IMR-90 (cell line): ENCODE measurements around the gene GAS7. TPM values are rescaled to one million over a fixed set of nuclear protein-coding genes. Genes with fewer than 3 reads are reported as not detected.
A peak's percentile ranks its signal among the peaks of the same experiment; 100 is the strongest.

ENCODE experiments used
- ATAC-seq: fragments of 200-7000 bp; cut with Tn5 transposase; 2 replicates; pipeline ENCODE4 v1.9.1; 2020; ENCODE audit warnings: low read depth, mild to moderate bottlenecking, moderate library complexity
- BruUV-seq: library from RNA; stranded (reverse); fragments of 400-500 nt; replicated peaks from 2 replicates; lab custom pipeline; 2021; lab: Mats Ljungman, UMichigan
- CTCF ChIA-PET: fragments of 300-600 bp; formaldehyde crosslinking; extraction: SDS; loops from one replicate; lab custom pipeline; 2021; ENCODE audit warnings: antibody characterized with exemption; lab: Yijun Ruan, JAX
- POLR2A ChIA-PET: fragments of 300-600 bp; sonication (Branson Sonifier 250); formaldehyde crosslinking; loops from one replicate; lab custom pipeline; 2022; ENCODE audit warnings: antibody characterized with exemption; ENCODE audit not compliant: unreplicated experiment; lab: Charles Lee
- DNase-seq: peaks from one replicate; pipeline ENCODE4 v3.0.0; 2013
- H2AFZ ChIP-seq: replicated peaks from 2 replicates; pipeline ENCODE3; 2013; ENCODE audit warnings: low read length, mild to moderate bottlenecking; ENCODE audit not compliant: poor library complexity
- H2AK5ac ChIP-seq: 2 replicates; pipeline ENCODE4 v1.6.1; 2013; ENCODE audit warnings: low read depth, low read length, inconsistent platforms
- H2AK9ac ChIP-seq: replicated peaks from 2 replicates; pipeline ENCODE3; 2013; ENCODE audit warnings: mild to moderate bottlenecking, low read depth, low read length, moderate library complexity; ENCODE audit not compliant: poor library complexity
- H2BK120ac ChIP-seq: 2 replicates; pipeline ENCODE4 v1.6.1; 2013; ENCODE audit warnings: low read depth, low read length, inconsistent platforms
- H2BK15ac ChIP-seq: 3 replicates; pipeline ENCODE4 v1.6.1; 2013; ENCODE audit warnings: low read depth, low read length, inconsistent platforms
- H2BK20ac ChIP-seq: 2 replicates; pipeline ENCODE4 v1.6.1; 2013; ENCODE audit warnings: low read depth, mild to moderate bottlenecking, inconsistent platforms, low read length, moderate library complexity
- H2BK5ac ChIP-seq: 2 replicates; pipeline ENCODE4 v1.6.1; 2013; ENCODE audit warnings: mild to moderate bottlenecking, low read depth, low read length, inconsistent platforms; ENCODE audit not compliant: poor library complexity, severe bottlenecking
- H3K14ac ChIP-seq: replicated peaks from 2 replicates; pipeline ENCODE4 v1.6.1; 2013; ENCODE audit warnings: low read depth, low read length, inconsistent platforms
- H3K18ac ChIP-seq: 2 replicates; pipeline ENCODE4 v1.6.1; 2013; ENCODE audit warnings: low read depth, low read length, control low read depth
- H3K23ac ChIP-seq: 2 replicates; pipeline ENCODE4 v1.6.1; 2013; ENCODE audit warnings: low read depth, low read length, inconsistent platforms
- H3K27ac ChIP-seq: 2 replicates; pipeline ENCODE4 v1.5.1; 2013; ENCODE audit warnings: mild to moderate bottlenecking, control low read depth, low read length; ENCODE audit not compliant: insufficient read depth
- H3K27me3 ChIP-seq: 2 replicates; pipeline ENCODE4 v1.6.1; 2013; ENCODE audit warnings: low read length; ENCODE audit not compliant: control insufficient read depth, insufficient read depth
- H3K36me3 ChIP-seq: 2 replicates; pipeline ENCODE4 v1.6.1; 2013; ENCODE audit warnings: low read length, mixed read lengths; ENCODE audit not compliant: control insufficient read depth, insufficient read depth
- H3K4ac ChIP-seq: 2 replicates; pipeline ENCODE4 v1.6.1; 2013; ENCODE audit warnings: low read depth, low read length, inconsistent platforms
- H3K4me1 ChIP-seq: 2 replicates; pipeline ENCODE4 v1.6.1; 2013; ENCODE audit warnings: low read length, mixed read lengths; ENCODE audit not compliant: control insufficient read depth, insufficient read depth
- H3K4me2 ChIP-seq: 2 replicates; pipeline ENCODE4 v1.6.1; 2013; ENCODE audit warnings: low read depth, mild to moderate bottlenecking, control low read depth, low read length, moderate library complexity
- H3K4me3 ChIP-seq: 2 replicates; pipeline ENCODE4 v1.5.1; 2013; ENCODE audit warnings: low read depth, mild to moderate bottlenecking, control low read depth, low read length, moderate library complexity; ENCODE audit not compliant: insufficient read depth
- H3K56ac ChIP-seq: 2 replicates; pipeline ENCODE4 v1.6.1; 2013; ENCODE audit warnings: low read length, inconsistent platforms; ENCODE audit not compliant: insufficient read depth; ENCODE audit errors: extremely low read depth
- H3K79me1 ChIP-seq, 2 experiments: 2 replicates each; pipeline ENCODE4 v1.6.1; 2013; ENCODE audit warnings: low read length in 2 of 2, inconsistent platforms in 1 of 2, low read depth in 1 of 2
- H3K9ac ChIP-seq: 2 replicates; pipeline ENCODE4 v1.6.1; 2013; ENCODE audit warnings: low read depth, low read length, control low read depth
- H3K9me1 ChIP-seq: 2 replicates; pipeline ENCODE4 v1.6.1; 2013; ENCODE audit warnings: low read length, inconsistent platforms; ENCODE audit not compliant: insufficient read depth
- H3K9me3 ChIP-seq: 2 replicates; pipeline ENCODE4 v1.6.1; 2013; ENCODE audit warnings: low read length; ENCODE audit not compliant: control insufficient read depth, insufficient read depth
- H4K20me1 ChIP-seq: 2 replicates; pipeline ENCODE4 v1.6.1; 2013; ENCODE audit warnings: low read length, inconsistent platforms; ENCODE audit not compliant: insufficient read depth
- H4K5ac ChIP-seq: 2 replicates; pipeline ENCODE4 v1.6.1; 2013; ENCODE audit warnings: mild to moderate bottlenecking, low read depth, low read length, control low read depth
- H4K8ac ChIP-seq, 2 experiments: 2 replicates each; pipeline ENCODE4 v1.6.1; 2013; ENCODE audit warnings: low read depth in 2 of 2, low read length in 2 of 2, control low read depth in 1 of 2, inconsistent platforms in 1 of 2
- H4K91ac ChIP-seq: 2 replicates; pipeline ENCODE4 v1.6.1; 2013; ENCODE audit warnings: low read depth, low read length, inconsistent platforms; ENCODE audit not compliant: insufficient read depth
- BHLHE40 ChIP-seq: fragments of 150-350 bp; IDR thresholded peaks from 2 replicates; pipeline ENCODE4 v1.6.1; 2016; ENCODE audit warnings: mild to moderate bottlenecking, low read depth, low read length
- CEBPB ChIP-seq: IDR thresholded peaks from 2 replicates; pipeline ENCODE4 v1.6.1; 2012; ENCODE audit warnings: low read depth, low read length, improper control_type of control experiment
- CHD1 ChIP-seq: IDR thresholded peaks from 2 replicates; pipeline ENCODE4 v1.6.1; 2012; ENCODE audit warnings: low read depth, low read length, improper control_type of control experiment
- CTCF ChIP-seq: conservative IDR thresholded peaks from 2 replicates; pipeline ENCODE4 v1.5.1; 2012; ENCODE audit warnings: mild to moderate bottlenecking, low read depth, low read length, improper control_type of control experiment
- ELK1 ChIP-seq: fragments of 150-350 bp; IDR thresholded peaks from 2 replicates; pipeline ENCODE4 v1.6.1; 2016; ENCODE audit warnings: low read depth, mild to moderate bottlenecking, low read length, moderate library complexity, borderline replicate concordance
- FOS ChIP-seq: fragments of 150-350 bp; IDR thresholded peaks from 2 replicates; pipeline ENCODE4 v1.6.1; 2016; ENCODE audit warnings: low read depth, low read length
- MAFK ChIP-seq: IDR thresholded peaks from 2 replicates; pipeline ENCODE4 v1.6.1; 2012; ENCODE audit warnings: low read depth, low read length, improper control_type of control experiment
- MAZ ChIP-seq: IDR thresholded peaks from 2 replicates; pipeline ENCODE4 v1.6.1; 2012; ENCODE audit warnings: low read depth, mild to moderate bottlenecking, low read length, improper control_type of control experiment, moderate library complexity, borderline replicate concordance
- MXI1 ChIP-seq: IDR thresholded peaks from 2 replicates; pipeline ENCODE4 v1.6.1; 2012; ENCODE audit warnings: low read depth, mild to moderate bottlenecking, low read length, moderate library complexity, borderline replicate concordance
- NFE2L2 ChIP-seq: fragments of 150-350 bp; IDR thresholded peaks from 2 replicates; pipeline ENCODE4 v1.6.1; 2016; ENCODE audit warnings: low read depth, mild to moderate bottlenecking, low read length
- POLR2A ChIP-seq: IDR thresholded peaks from 2 replicates; pipeline ENCODE4 v1.6.1; 2012; ENCODE audit warnings: mild to moderate bottlenecking, low read depth, low read length
- RAD21 ChIP-seq: IDR thresholded peaks from 2 replicates; pipeline ENCODE4 v1.6.1; 2012; ENCODE audit warnings: low read length, improper control_type of control experiment
- RCOR1 ChIP-seq: IDR thresholded peaks from 2 replicates; pipeline ENCODE4 v1.6.1; 2012; ENCODE audit warnings: mild to moderate bottlenecking, low read length, improper control_type of control experiment; ENCODE audit not compliant: insufficient replicate concordance
- RFX5 ChIP-seq: IDR thresholded peaks from 2 replicates; pipeline ENCODE4 v1.8.0; 2012; ENCODE audit warnings: low read depth, mild to moderate bottlenecking, low read length, moderate library complexity
- SMC3 ChIP-seq: fragments of 150-350 bp; IDR thresholded peaks from 2 replicates; pipeline ENCODE4 v1.6.1; 2016; ENCODE audit warnings: low read depth, mild to moderate bottlenecking, antibody characterized with exemption, low read length, moderate library complexity
- USF2 ChIP-seq: fragments of 150-350 bp; IDR thresholded peaks from 2 replicates; pipeline ENCODE4 v1.6.1; 2017; ENCODE audit warnings: mild to moderate bottlenecking, antibody characterized with exemption, low read length, low read depth
- WGBS, 2 experiments: methylation state at CpG; one replicate each; pipeline versions ENCODE4 v1.1.5 to v1.1.7; 2013; ENCODE audit warnings: missing lambda C conversion rate in 2 of 2; ENCODE audit not compliant: insufficient read length in 1 of 2; ENCODE audit errors: extremely low coverage in 2 of 2; 5-methylcytosine and 5-hydroxymethylcytosine counted together
- dilution Hi-C: fragments of 300-500 bp; cut with HindIII; formaldehyde crosslinking; loops from one replicate; pipeline ENCODE4 v1.14.3; 2018; ENCODE audit warnings: low sequenced_read_pairs; ENCODE audit not compliant: unreplicated experiment
- in situ Hi-C: fragments of 300-500 bp; cut with MboI; formaldehyde crosslinking; loops from 3 replicates; pipeline ENCODE4 v1.14.3; 2019; ENCODE audit warnings: low sequenced_read_pairs, inconsistent platforms, mixed read lengths
- intact Hi-C: fragments of 100-400 bp; cut with micrococcal nuclease; formaldehyde crosslinking; loops from 2 replicates; pipeline ENCODE4 v1.10.0; 2022
- polyA plus RNA-seq, 3 experiments: library from polyadenylated mRNA; depleted of rRNA; stranded (reverse); fragments of >200 nt; gene quantifications; 2 replicates each; pipeline ENCODE4 v1.2.3, GENCODE V29; 2012; ENCODE audit warnings: low replicate concordance in 1 of 3
- total RNA-seq: library from RNA; depleted of rRNA; stranded (reverse); fragments of >200 nt; gene quantifications from 2 replicates; pipeline ENCODE4 v1.2.3, GENCODE V29; 2012

GAS7 gene
- total and polyA plus RNA-seq, 2 of the 4 experiments (the other 2 are of a cell fraction), result 4.6 to 5.0 TPM

- Histone ChIP-seq H2AFZ (no peak overlapping the region), H4K91ac (no peak overlapping the region), H2BK5ac (no peak overlapping the region), H3K23ac (no peak overlapping the region), H4K20me1 (no peaks in the 10 kb centered on the region), H3K79me1 (no peaks in the 10 kb centered on the region), H2AK5ac (no peak overlapping the region), H3K4ac (no peak overlapping the region), H3K9me3 (no peaks in the 10 kb centered on the region), H2AK9ac (no peak overlapping the region), H3K36me3 (no peaks in the 10 kb centered on the region), H3K27me3 (no peaks in the 10 kb centered on the region), H3K14ac (no peak overlapping the region), H3K9ac (no peak overlapping the region), H3K4me2 (no peak overlapping the region), H4K5ac (no peak overlapping the region), H3K18ac (no peak overlapping the region), H4K8ac (no peak overlapping the region), H3K56ac (no peak overlapping the region), H3K9me1 (no peaks in the 10 kb centered on the region), H2BK15ac (no peak overlapping the region), H3K27ac (no peak overlapping the region), H3K4me1 (no peaks in the 10 kb centered on the region), H2BK20ac (no peak overlapping the region), H3K4me3 (no peak overlapping the region), H2BK120ac (no peak overlapping the region)
- no TSS peak for BruUV-seq
- TF ChIP-seq RAD21, result no peak
- TF ChIP-seq USF2, result no peak
- no peak for TF ChIP-seq MAFK
- TF ChIP-seq RCOR1, result no peak
- TF ChIP-seq MXI1, result no peak
- no peak for TF ChIP-seq CTCF
- TF ChIP-seq POLR2A, result no peak
- TF ChIP-seq CEBPB, result no peak
- no peak for TF ChIP-seq MAZ
- no peak for TF ChIP-seq NFE2L2
- TF ChIP-seq RFX5, result no peak
- no peak for TF ChIP-seq SMC3
- TF ChIP-seq CHD1, result no peak
- TF ChIP-seq BHLHE40, result no peak
- TF ChIP-seq ELK1, result no peak
- TF ChIP-seq FOS, result no peak
- intact Hi-C loops (no loop called here), dilution Hi-C loops (no loop called here), in situ Hi-C loops (no loop called here)
- CTCF ChIA-PET, result interaction anchor here (0.7 kb wide), 1 partner anchor 15 kb away, joined by 5 read pairs; no protein-coding TSS in a partner anchor
- no CpG with 5 or more reads among the region's 13 CpGs for WGBS, 2 experiments
- POLR2A ChIA-PET, result interaction anchor here (0.6 kb wide), 1 partner anchor 43 kb away, joined by 3 read pairs; no protein-coding TSS in a partner anchor
- DNase-seq (peak; percentile 14), ATAC-seq (peak; percentile 45; the same call in 1 of the 2 replicates)
Observed at GRCh38 chr17:9979463-9979995, 218.9 kb downstream of the GAS7 start.
